ENCODE measurements around the gene BRIX1. TPM values are rescaled to one million over a fixed set of nuclear protein-coding genes. Genes with fewer than 3 reads are reported as not detected.

BRIX1 gene
- total RNA-seq, 4 donors from 2014 or later = 21.9 to 33.3 (median 29.8) TPM

GRCh38 chr5:34870382-34870781, 45.1 kb upstream of the BRIX1 start:
- Histone ChIP-seq H3K9me3 (no peaks in the 10 kb centered on the region), H3K27me3 (no peaks in the 10 kb centered on the region), H3K36me3 (no peaks in the 10 kb centered on the region), H3K4me3 (no peak overlapping the region), H3K27ac (no peak overlapping the region), H3K4me1 (peaks cover 5% of the 10 kb centered on the region)
- no peak for TF ChIP-seq CTCF (IDR thresholded peaks at IDR 0.05)
- TF ChIP-seq POLR2AphosphoS5 (IDR thresholded peaks at IDR 0.05) = no peak
- TF ChIP-seq EP300 (IDR thresholded peaks at IDR 0.05) = no peak
- no peak for TF ChIP-seq POLR2A (IDR thresholded peaks at IDR 0.05)
- WGBS = 97% methylated on average over 2 of the region's 2 CpGs
- DNase-seq (ENCODE audit: low spot score in 2 of 2) = no peak

- no peak overlapping the region for H3K27ac ChIP-seq
- TF ChIP-seq POLR2A (IDR thresholded peaks at IDR 0.05) (no peak), EP300 (IDR thresholded peaks at IDR 0.05) (no peak), POLR2AphosphoS5 (IDR thresholded peaks at IDR 0.05) (no peak)
- H3K4me3 ChIP-seq = no peak overlapping the region
- no peaks in the 10 kb centered on the region for H3K9me3 ChIP-seq
- DNase-seq (ENCODE audit: low spot score in 2 of 2) = no peak
- H3K36me3 ChIP-seq = no peaks in the 10 kb centered on the region
- no peaks in the 10 kb centered on the region for H3K27me3 ChIP-seq
- no peaks in the 10 kb centered on the region for H3K4me1 ChIP-seq
Observed at GRCh38 chr5:34876275-34876674, 39.2 kb upstream of the BRIX1 start.

- Histone ChIP-seq H3K27me3 (no peaks in the 10 kb centered on the region), H3K4me3 (no peak overlapping the region), H3K27ac (no peak overlapping the region), H3K4me1 (no peaks in the 10 kb centered on the region), H3K36me3 (no peaks in the 10 kb centered on the region), H3K9me3 (no peaks in the 10 kb centered on the region)
- TF ChIP-seq CTCF (IDR thresholded peaks at IDR 0.05) = no peak
- no peak for TF ChIP-seq POLR2A (IDR thresholded peaks at IDR 0.05)
- TF ChIP-seq EP300 (IDR thresholded peaks at IDR 0.05) = no peak
- TF ChIP-seq POLR2AphosphoS5 (IDR thresholded peaks at IDR 0.05) = no peak
- DNase-seq (ENCODE audit: low spot score in 2 of 2) = no peak
Observed at GRCh38 chr5:34881246-34881645, 34.3 kb upstream of the BRIX1 start.

GRCh38 chr5:34886392-34887119, 29.0 kb upstream of the BRIX1 start:
- Histone ChIP-seq H3K9me3 (no peaks in the 10 kb centered on the region), H3K4me1 (peaks cover 2% of the 10 kb centered on the region), H3K4me3 (no peak overlapping the region), H3K27ac (no peak overlapping the region), H3K27me3 (no peaks in the 10 kb centered on the region), H3K36me3 (no peaks in the 10 kb centered on the region)
- TF ChIP-seq POLR2AphosphoS5 (IDR thresholded peaks at IDR 0.05) (no peak), POLR2A (IDR thresholded peaks at IDR 0.05) (no peak), CTCF (IDR thresholded peaks at IDR 0.05) (no peak), EP300 (IDR thresholded peaks at IDR 0.05) (no peak)
- no peak for DNase-seq (ENCODE audit: low spot score in 2 of 2)
- 87% methylated on average over 3 of the region's 3 CpGs for WGBS

- no peak overlapping the region for H3K4me3 ChIP-seq
- H3K27ac ChIP-seq = no peak overlapping the region
- peaks cover 2% of the 10 kb centered on the region for H3K4me1 ChIP-seq
- H3K27me3 ChIP-seq = no peaks in the 10 kb centered on the region
- no peak for TF ChIP-seq CTCF (IDR thresholded peaks at IDR 0.05)
- TF ChIP-seq EP300 (IDR thresholded peaks at IDR 0.05) = no peak
- TF ChIP-seq POLR2A (IDR thresholded peaks at IDR 0.05) = no peak
- TF ChIP-seq POLR2AphosphoS5 (IDR thresholded peaks at IDR 0.05) = no peak
- no peaks in the 10 kb centered on the region for H3K9me3 ChIP-seq
- WGBS = 94% methylated on average over 1 of the region's 1 CpG
- H3K36me3 ChIP-seq = no peaks in the 10 kb centered on the region
- no peak for DNase-seq (ENCODE audit: low spot score in 2 of 2)
Observed at GRCh38 chr5:34889394-34889793, 26.1 kb upstream of the BRIX1 start.

- TF ChIP-seq POLR2AphosphoS5 (IDR thresholded peaks at IDR 0.05) (peak in 2 of 3 donors; percentile 11 to 49), CTCF (IDR thresholded peaks at IDR 0.05) (no peak), EP300 (IDR thresholded peaks at IDR 0.05) (no peak), POLR2A (IDR thresholded peaks at IDR 0.05) (no peak)
- H3K4me3 ChIP-seq = no peak overlapping the region
- peaks cover 2% of the 10 kb centered on the region for H3K4me1 ChIP-seq
- no peak for DNase-seq (ENCODE audit: low spot score in 2 of 2)
- H3K36me3 ChIP-seq = no peaks in the 10 kb centered on the region
- no peaks in the 10 kb centered on the region for H3K27me3 ChIP-seq
- 68% methylated on average over 5 of the region's 5 CpGs for WGBS
- no peaks in the 10 kb centered on the region for H3K9me3 ChIP-seq
- H3K27ac ChIP-seq = no peak overlapping the region
Observed at GRCh38 chr5:34891981-34892380, 23.5 kb upstream of the BRIX1 start.

All from suprapubic skin (tissue), 4 donors.